Body of pancreas (tissue), 4 donors: ENCODE measurements around the gene PWWP2B. TPM values are rescaled to one million over a fixed set of nuclear protein-coding genes. Genes with fewer than 3 reads are reported as not detected.
"Not testable (repeated sequence)": the region's sequence is repeated elsewhere in the genome, so short reads cannot be mapped to it uniquely, and the experiment has no call there.

Source experiments
- ATAC-seq: fragments of 150-250 bp; one replicate; pipeline ENCODE4 v1.9.1; 2016
- DNase-seq, 4 donors: peaks; one replicate each; pipeline ENCODE4 v3.0.0-alpha.2; 2019
- H3K27ac ChIP-seq, 4 donors: fragments of 200-600 bp; sonication (generic); 1 replicate in 3 of 4; 2 replicates in 1 of 4; pipeline versions ENCODE4 v1.5.1 to v1.6.1; 2016 to 2019; ENCODE audit warnings: mild to moderate bottlenecking in 1 of 4, mixed read lengths in 1 of 4, moderate library complexity in 1 of 4
- H3K27me3 ChIP-seq, 2 donors: fragments of 200-600 bp; sonication (generic); one replicate each; pipeline ENCODE4 v1.6.0; 2016; ENCODE audit warnings: mild to moderate bottlenecking in 1 of 2
- H3K36me3 ChIP-seq, 2 donors: fragments of 200-600 bp; sonication (generic); replicated peaks in 1 of 2; 2 replicates each; pipeline ENCODE4 v1.5.1; 2016; ENCODE audit warnings: low read depth in 2 of 2; ENCODE audit not compliant: insufficient read depth in 1 of 2
- H3K4me1 ChIP-seq: fragments of 200-600 bp; sonication (generic); one replicate; pipeline ENCODE4 v1.6.0; 2016
- H3K4me3 ChIP-seq, 2 donors: fragments of 200-600 bp; sonication (generic); 1 replicate in 1 of 2; 2 replicates in 1 of 2; pipeline ENCODE4 v1.5.1; 2016 to 2019
- H3K9me3 ChIP-seq, 3 donors: fragments of 200-600 bp; sonication (generic); 1 replicate in 2 of 3; 2 replicates in 1 of 3; pipeline ENCODE4 v1.5.1; 2016
- POLR2A ChIP-seq, 3 donors: fragments of 450-650 bp; IDR thresholded peaks; one replicate each; pipeline ENCODE4 v1.6.1; 2016; ENCODE audit warnings: antibody characterized with exemption in 3 of 3, mild to moderate bottlenecking in 2 of 3
- WGBS, 2 donors: methylation state at CpG; one replicate each; pipeline ENCODE4 v1.1.5; 2017; 5-methylcytosine and 5-hydroxymethylcytosine counted together
- intact Hi-C: fragments of 100-400 bp; cut with DNase I; formaldehyde crosslinking; loops from one replicate; pipeline ENCODE4 v1.15.1; 2023
- total RNA-seq, 2 donors: library from RNA; depleted of rRNA; stranded (reverse); fragments of >200 nt; gene quantifications; one replicate each; pipeline ENCODE4 v1.1.0, GENCODE V29; 2016
- TF ChIP-seq, protein P1 (sequence below), 7 experiments: fragments of 450-650 bp in 4 of 7; fragments of 200-600 bp in 3 of 7; sonication (generic) in 3 of 7; IDR thresholded peaks; one replicate each; pipeline ENCODE4 v1.5.1; 2016 to 2019; ENCODE audit warnings: antibody characterized with exemption in 7 of 7

Gene PWWP2B
- total RNA-seq, 2 donors from 2014 or later = 31.9 to 46.5 TPM

- DNase-seq (peak; percentile 54 to 72 (median 63)), ATAC-seq (peak; percentile 34)
- no peak overlapping the region for H3K4me3 ChIP-seq
- WGBS, 2 donors = 44 to 75% methylated on average over 12 of the region's 12 CpGs
- intact Hi-C loops = no loop called here
- H3K27ac ChIP-seq = no peak overlapping the region
- TF ChIP-seq POLR2A (IDR thresholded peaks at IDR 0.05) = no peak
- TF ChIP-seq, protein P1, sequence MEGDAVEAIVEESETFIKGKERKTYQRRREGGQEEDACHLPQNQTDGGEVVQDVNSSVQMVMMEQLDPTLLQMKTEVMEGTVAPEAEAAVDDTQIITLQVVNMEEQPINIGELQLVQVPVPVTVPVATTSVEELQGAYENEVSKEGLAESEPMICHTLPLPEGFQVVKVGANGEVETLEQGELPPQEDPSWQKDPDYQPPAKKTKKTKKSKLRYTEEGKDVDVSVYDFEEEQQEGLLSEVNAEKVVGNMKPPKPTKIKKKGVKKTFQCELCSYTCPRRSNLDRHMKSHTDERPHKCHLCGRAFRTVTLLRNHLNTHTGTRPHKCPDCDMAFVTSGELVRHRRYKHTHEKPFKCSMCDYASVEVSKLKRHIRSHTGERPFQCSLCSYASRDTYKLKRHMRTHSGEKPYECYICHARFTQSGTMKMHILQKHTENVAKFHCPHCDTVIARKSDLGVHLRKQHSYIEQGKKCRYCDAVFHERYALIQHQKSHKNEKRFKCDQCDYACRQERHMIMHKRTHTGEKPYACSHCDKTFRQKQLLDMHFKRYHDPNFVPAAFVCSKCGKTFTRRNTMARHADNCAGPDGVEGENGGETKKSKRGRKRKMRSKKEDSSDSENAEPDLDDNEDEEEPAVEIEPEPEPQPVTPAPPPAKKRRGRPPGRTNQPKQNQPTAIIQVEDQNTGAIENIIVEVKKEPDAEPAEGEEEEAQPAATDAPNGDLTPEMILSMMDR (IDR thresholded peaks at IDR 0.05) = no peak
- no peaks in the 10 kb centered on the region for H3K9me3 ChIP-seq
- peaks cover 11% of the 10 kb centered on the region for H3K4me1 ChIP-seq
- no peaks in the 10 kb centered on the region for H3K27me3 ChIP-seq
- H3K36me3 ChIP-seq = no peaks in the 10 kb centered on the region
These were observed 37.5 kb downstream of the PWWP2B start for GRCh38 chr10:132434405-132435005.

DNA sequence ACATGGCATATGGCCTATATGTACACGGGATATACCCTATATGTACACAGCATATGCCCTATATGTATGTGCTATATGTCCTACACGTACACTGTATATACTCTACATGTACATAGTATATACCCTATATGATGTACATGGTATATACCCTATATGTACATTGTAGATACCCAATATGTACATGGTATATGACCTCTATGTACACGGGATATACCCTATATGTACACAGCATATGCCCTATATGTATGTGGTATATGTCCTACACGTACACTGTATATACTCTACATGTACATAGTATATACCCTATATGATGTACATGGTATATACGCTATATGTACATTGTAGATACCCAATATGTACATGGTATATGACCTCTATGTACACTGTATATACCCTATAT lies 38.3 kb downstream of the PWWP2B start:
- 80 to 86% methylated on average over 5 of the region's 5 CpGs for WGBS, 2 donors
- H3K27ac ChIP-seq, H3K4me3 ChIP-seq, H3K4me1 ChIP-seq, DNase-seq, H3K9me3 ChIP-seq, ATAC-seq, H3K27me3 ChIP-seq, H3K36me3 ChIP-seq, intact Hi-C loops: not testable (repeated sequence)

DNA sequence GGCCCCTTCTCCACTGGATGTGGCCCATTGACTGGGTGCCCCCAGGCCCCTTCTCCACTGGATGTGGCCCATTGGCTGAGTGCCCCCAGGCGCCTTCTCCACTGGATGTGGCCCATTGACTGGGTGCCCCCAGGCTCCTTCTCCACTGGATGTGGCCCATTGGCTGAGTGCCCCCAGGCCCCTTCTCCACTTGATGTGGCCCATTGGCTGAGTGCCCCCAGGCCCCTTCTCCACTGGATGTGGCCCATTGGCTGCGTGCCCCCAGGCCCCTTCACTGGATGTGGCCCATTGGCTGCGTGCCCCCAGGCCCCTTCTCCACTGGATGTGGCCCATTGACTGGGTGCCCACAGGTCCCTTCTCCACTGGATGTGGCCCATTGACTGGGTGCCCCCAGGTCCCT lies 39.1 kb downstream of the PWWP2B start:
- ATAC-seq, H3K27ac ChIP-seq, DNase-seq, H3K36me3 ChIP-seq, H3K4me1 ChIP-seq, H3K9me3 ChIP-seq, intact Hi-C loops, H3K27me3 ChIP-seq, H3K4me3 ChIP-seq: not testable (repeated sequence)
- WGBS, 2 donors = 84 to 100% methylated on average over 1 to 3 of the region's 3 CpGs

GRCh38 chr10:132436861-132437410 lies 39.9 kb downstream of the PWWP2B start:
- no peak overlapping the region for H3K27ac ChIP-seq
- peaks cover 4% of the 10 kb centered on the region for H3K4me1 ChIP-seq
- no peak for DNase-seq
- no peak for ATAC-seq
- intact Hi-C loops = no loop called here
- no peak overlapping the region for H3K4me3 ChIP-seq
- TF ChIP-seq, protein P1 (IDR thresholded peaks at IDR 0.05) = no peak
- no peak for TF ChIP-seq POLR2A (IDR thresholded peaks at IDR 0.05)
- 80% methylated on average over 15 of the region's 15 CpGs; no CpG with 5 or more reads in 1 of the 2 donors for WGBS, 2 donors
- H3K9me3 ChIP-seq = no peaks in the 10 kb centered on the region
- H3K27me3 ChIP-seq = no peaks in the 10 kb centered on the region
- no peaks in the 10 kb centered on the region for H3K36me3 ChIP-seq

GRCh38 chr10:132437541-132437950 lies 40.5 kb downstream of the PWWP2B start:
- no peak for ATAC-seq
- Histone ChIP-seq H3K36me3 (no peaks in the 10 kb centered on the region), H3K27ac (no peak overlapping the region), H3K9me3 (no peaks in the 10 kb centered on the region), H3K4me3 (no peak overlapping the region), H3K27me3 (no peaks in the 10 kb centered on the region), H3K4me1 (peaks cover 4% of the 10 kb centered on the region)
- WGBS, 2 donors = 85 to 94% methylated on average over 10 to 13 of the region's 13 CpGs
- no peak for TF ChIP-seq POLR2A (IDR thresholded peaks at IDR 0.05)
- TF ChIP-seq, protein P1 (IDR thresholded peaks at IDR 0.05) = no peak
- intact Hi-C loops = no loop called here
- DNase-seq = no peak
